ENCODE measurements around the gene ACTL7B.

Gene ACTL7B

GRCh38 chr9:108874058-108874788 lies 18.4 kb upstream of the ACTL7B start:
- no peak overlapping the region for H3K4me3 ChIP-seq

GRCh38 chr9:108869092-108869725 lies 13.4 kb upstream of the ACTL7B start:
- Histone ChIP-seq H3K27ac (no peak overlapping the region), H3K4me3 (no peak overlapping the region)

More at GRCh38 chr9:108874058-108874788, 18.4 kb upstream of the ACTL7B start:
- H3K27ac ChIP-seq = no peak overlapping the region

GRCh38 chr9:108867829-108868228 lies 12.0 kb upstream of the ACTL7B start:
- Histone ChIP-seq H3K4me3 (no peak overlapping the region), H3K27ac (no peak overlapping the region)

GRCh38 chr9:108867116-108867515 lies 11.3 kb upstream of the ACTL7B start:
- Histone ChIP-seq H3K4me3 (no peak overlapping the region), H3K27ac (no peak overlapping the region)

GRCh38 chr9:108866001-108866420 lies 10.2 kb upstream of the ACTL7B start:
- Histone ChIP-seq H3K4me3 (no peak overlapping the region), H3K27ac (no peak overlapping the region)

- no peak overlapping the region for H3K27ac ChIP-seq
- no peak overlapping the region for H3K4me3 ChIP-seq
These were observed 9.3 kb upstream of the ACTL7B start for GRCh38 chr9:108865037-108865436.

- H3K27ac ChIP-seq = peak overlapping the region in 1 of 21 experiments; percentile 16
These were observed 8.7 kb upstream of the ACTL7B start for GRCh38 chr9:108864446-108864845.

GRCh38 chr9:108863891-108864290 lies 8.1 kb upstream of the ACTL7B start:
- no peak overlapping the region for H3K4me3 ChIP-seq
- no peak overlapping the region for H3K27ac ChIP-seq

More at GRCh38 chr9:108864446-108864845, 8.7 kb upstream of the ACTL7B start:
- no peak overlapping the region for H3K4me3 ChIP-seq

- no peak within 1 kb of the TSS for H3K4me3 ChIP-seq
- H3K27ac ChIP-seq = no peak within 1 kb of the TSS
These were observed 6.2 kb upstream of the ACTL7B start, which contains the start of gene ACTL7A for GRCh38 chr9:108861997-108862396. ACTL7A (plus strand) TSS chr9:108862266; CDS start chr9:108862323, 57 bp downstream.

GRCh38 chr9:108861464-108861863 lies 5.7 kb upstream of the ACTL7B start:
- Histone ChIP-seq H3K4me3 (no peak overlapping the region), H3K27ac (no peak overlapping the region)

GRCh38 chr9:108860764-108861163 lies 5.0 kb upstream of the ACTL7B start:
- Histone ChIP-seq H3K27ac (no peak overlapping the region), H3K4me3 (no peak overlapping the region)

GRCh38 chr9:108860354-108860753 lies 4.6 kb upstream of the ACTL7B start:
- no peak overlapping the region for H3K4me3 ChIP-seq
- H3K27ac ChIP-seq = no peak overlapping the region

GRCh38 chr9:108859459-108860114 lies 3.8 kb upstream of the ACTL7B start:
- H3K27ac ChIP-seq = no peak overlapping the region
- H3K4me3 ChIP-seq = no peak overlapping the region

- Histone ChIP-seq H3K4me3 (no peak overlapping the region), H3K27ac (no peak overlapping the region)
These were observed 1.8 kb upstream of the ACTL7B start for GRCh38 chr9:108857572-108857971.

- no peak overlapping the region for H3K27ac ChIP-seq
- H3K4me3 ChIP-seq = no peak overlapping the region
These were observed 278 bp downstream of the ACTL7B start for GRCh38 chr9:108855529-108855886.

- H3K4me3 ChIP-seq = no peak overlapping the region
- no peak overlapping the region for H3K27ac ChIP-seq
These were observed 901 bp downstream of the ACTL7B start for GRCh38 chr9:108854641-108855528.

- Histone ChIP-seq H3K4me3 (no peak overlapping the region), H3K27ac (no peak overlapping the region)
These were observed 1.7 kb downstream of the ACTL7B start for GRCh38 chr9:108854094-108854493.

- Histone ChIP-seq H3K27ac (no peak overlapping the region), H3K4me3 (no peak overlapping the region)
These were observed 3.7 kb downstream of the ACTL7B start for GRCh38 chr9:108852079-108852478.

GRCh38 chr9:108851138-108851537 lies 4.6 kb downstream of the ACTL7B start:
- no peak overlapping the region for H3K4me3 ChIP-seq

More at GRCh38 chr9:108851138-108851537, 4.6 kb downstream of the ACTL7B start:
- H3K27ac ChIP-seq = no peak overlapping the region
